T-helper 2 cell treated with Interferon-gamma antibody and Interleukin-4, amounts not matched to agents 100 ng/mL and 5 ng/mL, for 36 hours (primary cell): ENCODE data around the gene SLC13A5. TPM values are rescaled to one million over a fixed set of nuclear protein-coding genes. Genes with fewer than 3 reads are reported as not detected.

Experiments used
- intact Hi-C: fragments of 100-400 bp; cut with micrococcal nuclease; formaldehyde crosslinking; loops from one replicate; pipeline ENCODE4 v1.15.1; 2023
- total RNA-seq: library from RNA; stranded (reverse); gene quantifications from 2 replicates; pipeline ENCODE4 v1.2.3, GENCODE V29; 2022

The SLC13A5 gene
- total RNA-seq, 1 donor from 2014 or later, result not detected

- intact Hi-C loops, result loop anchor here (2.0 to 10.0 kb wide), 2 partner anchors 88 to 180 kb away; partner anchors contain the start of gene XAF1
Measured at GRCh38 chr17:6666557-6666956, 46.6 kb downstream of the SLC13A5 start.

GRCh38 chr17:6666077-6666521, 47.1 kb downstream of the SLC13A5 start:
- intact Hi-C loops, result loop anchor here (2.0 to 10.0 kb wide), 2 partner anchors 89 to 181 kb away; partner anchors contain the start of gene XAF1

- intact Hi-C loops, result loop anchor here (10.0 kb wide), 1 partner anchor 92 kb away; the partner anchor contains the start of gene XAF1
Measured at GRCh38 chr17:6663200-6663599, 50.0 kb downstream of the SLC13A5 start.

GRCh38 chr17:6661464-6661848, 51.7 kb downstream of the SLC13A5 start:
- intact Hi-C loops, result loop anchor here (10.0 kb wide), 1 partner anchor 93 kb away; the partner anchor contains the start of gene XAF1

GRCh38 chr17:6660805-6661463, 52.2 kb downstream of the SLC13A5 start:
- intact Hi-C loops, result loop anchor here (10.0 kb wide), 1 partner anchor 94 kb away; the partner anchor contains the start of gene XAF1

GRCh38 chr17:6660101-6660500, 53.1 kb downstream of the SLC13A5 start:
- intact Hi-C loops, result loop anchor here (10.0 kb wide), 1 partner anchor 95 kb away; the partner anchor contains the start of gene XAF1

GRCh38 chr17:6658411-6658810, 54.8 kb downstream of the SLC13A5 start:
- intact Hi-C loops, result loop anchor here (10.0 kb wide), 1 partner anchor 1714 kb away; the partner anchor contains the start of genes PFN1, RNF167 and SLC25A11

- intact Hi-C loops, result loop anchor here (10.0 kb wide), 1 partner anchor 1713 kb away; the partner anchor contains the start of genes PFN1, RNF167 and SLC25A11
Measured at GRCh38 chr17:6657633-6658287, 55.4 kb downstream of the SLC13A5 start.

GRCh38 chr17:6656797-6657632, 56.2 kb downstream of the SLC13A5 start:
- intact Hi-C loops, result loop anchor here (10.0 kb wide), 1 partner anchor 1712 kb away; the partner anchor contains the start of genes PFN1, RNF167 and SLC25A11

GRCh38 chr17:6655732-6656361, 57.3 kb downstream of the SLC13A5 start:
- intact Hi-C loops, result loop anchor here (10.0 kb wide), 1 partner anchor 1711 kb away; the partner anchor contains the start of genes PFN1, RNF167 and SLC25A11

- intact Hi-C loops, result loop anchor here (5.0 to 10.0 kb wide), 3 partner anchors 1073 to 1710 kb away; partner anchors contain the start of genes DERL2, MIS12, NLRP1 and PFN1
Measured at GRCh38 chr17:6654841-6655731, 58.1 kb downstream of the SLC13A5 start.

- intact Hi-C loops, result loop anchor here (1.0 to 10.0 kb wide), 4 partner anchors 12 to 1707 kb away; partner anchors contain the start of genes DERL2, KIAA0753, MIS12 and NLRP1
Measured at GRCh38 chr17:6651919-6652452, 61.2 kb downstream of the SLC13A5 start.

GRCh38 chr17:6651354-6651918, 61.7 kb downstream of the SLC13A5 start, which contains the start of the genes C17orf100 and MED31:
Gene C17orf100, plus strand, starts transcription at chr17:6651762. Its CDS starts 152 bp downstream, at chr17:6651914.
Gene MED31, minus strand, starts transcription at chr17:6651605. Its CDS starts 77 bp downstream, at chr17:6651528.
- intact Hi-C loops, result loop anchor here (1.0 to 10.0 kb wide), 4 partner anchors 11 to 1707 kb away; partner anchors contain the start of genes DERL2, KIAA0753, MIS12 and NLRP1

GRCh38 chr17:6648181-6648580, 65.0 kb downstream of the SLC13A5 start:
- intact Hi-C loops, result loop anchor here (1.0 to 10.0 kb wide), 2 partner anchors 175 to 203 kb away; partner anchors contain the start of gene PIMREG

- intact Hi-C loops, result loop anchor here (10.0 kb wide), 1 partner anchor 199 kb away; the partner anchor contains the start of gene PIMREG
Measured at GRCh38 chr17:6643451-6644125, 69.6 kb downstream of the SLC13A5 start.

- intact Hi-C loops, result loop anchor here (10.0 kb wide), 1 partner anchor 198 kb away; the partner anchor contains the start of gene PIMREG
Measured at GRCh38 chr17:6642592-6642991, 70.6 kb downstream of the SLC13A5 start.

GRCh38 chr17:6641247-6641863, 71.8 kb downstream of the SLC13A5 start:
- intact Hi-C loops, result loop anchor here (2.0 to 10.0 kb wide), 2 partner anchors 197 to 373 kb away; partner anchors contain the start of gene PIMREG
